Retinal pigment epithelial cell (primary cell): ENCODE data around the gene CALM3.
"Not testable (repeated sequence)": the region's sequence is repeated elsewhere in the genome, so short reads cannot be mapped to it uniquely, and the experiment has no call there.

ENCODE experiments used
- DNase-seq: peaks from one replicate; pipeline ENCODE4 v3.0.0-alpha.2; 2010; ENCODE audit warnings: low read depth
- H3K4me3 ChIP-seq: 2 replicates; pipeline ENCODE4 v1.5.1; 2011; ENCODE audit warnings: mild to moderate bottlenecking, low read length, control low read depth, moderate library complexity
- CTCF ChIP-seq: conservative IDR thresholded peaks from 2 replicates; pipeline ENCODE4 v1.5.1; 2011; ENCODE audit warnings: low read depth, low read length, control low read depth, inconsistent platforms

Gene CALM3

GRCh38 chr19:46601318-46602224, at the start of gene CALM3:
CALM3 (plus strand) TSS chr19:46601330; CDS start chr19:46601435, 105 bp downstream.
- TF ChIP-seq CTCF, result no peak
- peak within 1 kb of the TSS; percentile 100 for H3K4me3 ChIP-seq
- DNase-seq, result no peak

DNA sequence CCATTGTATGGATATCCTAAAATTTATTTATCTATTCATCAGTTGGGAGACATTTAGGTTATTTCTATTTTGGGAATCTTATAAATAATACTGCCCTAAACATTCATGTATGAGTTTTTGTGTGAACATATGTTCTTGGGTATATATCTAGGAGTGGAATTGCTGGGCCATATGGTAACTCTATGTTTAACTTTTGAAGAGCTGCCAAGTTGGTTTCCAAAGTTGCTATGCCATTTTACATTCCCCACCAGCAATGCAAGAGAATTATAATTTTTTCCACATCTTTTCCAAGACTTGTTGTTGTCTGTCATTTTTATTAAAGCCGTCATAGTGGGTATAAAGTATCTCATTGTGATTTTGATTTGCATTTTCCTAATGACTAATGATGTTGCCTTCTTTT, 48.2 kb upstream of the CALM3 start:
- no peak overlapping the region for H3K4me3 ChIP-seq
- no peak for TF ChIP-seq CTCF

DNA sequence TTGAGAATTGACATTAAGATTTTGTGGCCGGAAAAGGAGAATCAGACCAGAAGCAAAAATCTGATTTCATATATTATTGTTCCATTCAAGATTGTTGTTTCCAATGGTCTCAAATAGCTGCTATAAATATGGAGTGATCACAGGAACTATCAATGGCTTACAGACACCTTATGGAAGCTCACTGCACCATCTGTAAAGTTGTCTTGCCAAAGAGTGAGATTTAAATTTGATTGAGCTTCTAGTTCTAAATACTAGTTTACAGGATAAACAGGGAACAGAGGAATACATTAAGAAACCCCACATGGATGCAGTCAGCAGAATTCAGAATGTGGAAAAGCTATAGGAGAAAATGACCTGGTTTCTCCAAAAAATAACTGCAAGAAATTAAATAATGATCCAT, 47.0 kb upstream of the CALM3 start:
- TF ChIP-seq CTCF, result no peak
- DNase-seq, result no peak
- H3K4me3 ChIP-seq, result no peak overlapping the region

More for the DNA sequence above, 48.2 kb upstream of the CALM3 start:
- no peak for DNase-seq

DNA sequence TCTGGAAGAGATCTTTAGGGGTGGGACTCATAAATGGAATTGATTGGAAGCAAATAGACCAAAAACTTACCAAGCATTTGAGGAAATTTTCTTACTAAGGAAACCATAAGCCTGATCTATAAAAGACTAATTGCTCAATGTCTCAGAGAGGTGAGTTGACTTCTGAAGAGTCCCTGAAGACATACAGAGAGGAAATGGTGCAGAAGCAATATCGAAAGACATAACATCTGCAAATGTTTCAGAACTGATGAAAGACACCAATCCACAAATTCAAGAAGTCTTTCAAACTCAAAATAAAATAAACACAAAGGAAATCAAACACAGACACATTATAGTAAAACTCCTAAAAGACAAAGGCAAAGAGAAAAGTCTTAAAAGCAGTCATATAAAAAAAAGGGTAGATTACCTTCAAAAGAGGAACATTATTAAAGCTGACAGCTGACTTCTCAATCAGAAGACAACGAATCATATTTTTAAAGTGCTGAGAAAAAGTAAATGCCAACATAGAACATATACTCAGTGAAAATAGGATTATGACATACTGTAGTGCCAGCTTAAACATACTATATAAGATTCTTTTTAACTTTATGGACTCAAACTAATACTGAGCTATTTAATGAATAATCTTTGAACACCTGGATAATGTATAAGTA, 45.4 kb upstream of the CALM3 start:
- no peak overlapping the region for H3K4me3 ChIP-seq
- no peak for TF ChIP-seq CTCF
- DNase-seq, result no peak

DNA sequence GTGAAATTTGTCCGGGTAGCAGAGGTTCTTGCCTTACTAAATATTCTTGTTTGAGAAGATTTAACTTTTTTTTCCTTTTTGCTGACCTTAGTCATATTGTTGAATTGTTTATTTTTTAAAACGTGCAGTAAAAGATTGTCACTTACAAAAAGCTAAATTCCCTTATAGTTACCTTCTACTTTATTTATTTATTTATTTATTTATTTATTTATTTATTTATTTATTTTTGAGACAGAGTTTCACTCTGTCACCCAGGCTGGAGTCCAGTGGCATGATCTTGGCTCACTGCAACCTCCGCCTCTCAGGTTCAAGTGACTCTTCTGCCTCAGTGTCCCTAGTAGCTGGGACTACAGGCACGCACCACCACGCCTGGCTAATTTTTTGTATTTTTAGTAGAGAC, 44.7 kb upstream of the CALM3 start:
- not testable (repeated sequence) for H3K4me3 ChIP-seq, DNase-seq

DNA sequence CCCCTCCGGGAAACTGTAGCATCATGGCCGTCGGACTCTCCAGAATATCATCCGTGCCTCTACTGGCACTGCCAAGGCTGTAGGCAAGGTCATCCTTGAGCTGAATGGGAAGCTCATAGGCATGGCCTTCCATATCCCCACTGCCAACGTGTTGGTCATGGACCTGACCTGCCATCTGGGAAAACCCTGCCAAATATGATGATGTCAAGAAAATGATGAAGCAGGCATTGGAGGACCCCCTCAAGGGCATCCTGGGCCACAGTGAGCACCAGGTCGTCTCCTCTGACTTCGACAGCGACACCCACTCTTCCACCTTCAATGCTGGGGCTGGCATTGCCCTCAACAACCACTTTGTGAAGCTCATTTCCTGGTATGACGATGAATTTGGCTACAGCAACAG, 41.9 kb upstream of the CALM3 start:
- DNase-seq, result no peak
- TF ChIP-seq CTCF, result no peak
- H3K4me3 ChIP-seq, result no peak overlapping the region

DNA sequence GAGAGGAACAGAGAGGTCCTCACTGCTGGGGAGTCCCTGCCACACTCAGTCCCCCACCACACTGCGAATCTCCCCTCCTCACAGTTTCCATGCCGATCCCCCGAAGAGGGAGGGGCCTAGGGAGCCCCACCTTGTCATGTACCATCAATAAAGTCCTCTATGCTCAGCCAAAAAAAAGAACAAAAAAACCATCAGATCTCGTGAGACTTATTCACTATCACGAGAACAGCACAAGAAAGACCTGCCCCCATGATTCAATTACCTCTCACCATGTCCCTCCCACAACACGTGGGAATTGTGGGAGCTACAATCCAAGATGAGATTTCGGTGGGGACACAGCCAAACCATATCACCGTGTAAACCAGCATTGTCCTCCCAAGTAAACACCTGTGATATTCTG, 41.5 kb upstream of the CALM3 start:
- H3K4me3 ChIP-seq, DNase-seq: not testable (repeated sequence)

DNA sequence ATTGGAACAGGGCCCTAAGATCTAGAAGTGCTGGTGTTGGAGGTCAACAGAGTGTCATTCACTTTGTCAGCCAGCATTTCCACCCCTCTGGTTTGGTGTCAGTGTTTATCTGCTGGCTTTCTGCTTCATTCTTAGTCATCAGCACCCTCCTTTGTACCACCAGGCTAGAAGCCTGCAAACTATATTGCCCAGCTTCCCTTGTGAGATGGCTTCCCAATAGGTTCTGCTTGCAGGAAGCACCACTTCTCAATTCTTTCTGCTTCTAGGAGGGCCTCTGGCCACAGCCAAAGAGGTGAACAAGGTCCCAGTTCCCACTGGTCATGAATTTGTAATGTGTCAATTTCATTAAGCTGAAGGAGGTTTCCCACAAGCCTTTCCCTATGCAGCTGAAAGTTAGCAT, 36.4 kb upstream of the CALM3 start:
- TF ChIP-seq CTCF, result no peak
- no peak for DNase-seq
- H3K4me3 ChIP-seq, result no peak overlapping the region
